AG09309 (cell line): ENCODE data around the gene SYT7.

Experiments used
- DNase-seq: peaks from one replicate; pipeline ENCODE4 v3.0.0-alpha.2; 2010; ENCODE audit warnings: low read depth
- H3K4me3 ChIP-seq: 2 replicates; pipeline ENCODE4 v1.5.1; 2011; ENCODE audit warnings: mild to moderate bottlenecking, low read depth, low read length, moderate library complexity; ENCODE audit not compliant: control insufficient read depth
- TF ChIP-seq, protein P1 (sequence below): IDR thresholded peaks from 2 replicates; pipeline ENCODE4 v1.5.1; 2011; ENCODE audit warnings: mild to moderate bottlenecking, low read depth, low read length, inconsistent platforms; ENCODE audit not compliant: insufficient read depth, control insufficient read depth; ENCODE audit errors: missing control alignments

Gene SYT7

DNA sequence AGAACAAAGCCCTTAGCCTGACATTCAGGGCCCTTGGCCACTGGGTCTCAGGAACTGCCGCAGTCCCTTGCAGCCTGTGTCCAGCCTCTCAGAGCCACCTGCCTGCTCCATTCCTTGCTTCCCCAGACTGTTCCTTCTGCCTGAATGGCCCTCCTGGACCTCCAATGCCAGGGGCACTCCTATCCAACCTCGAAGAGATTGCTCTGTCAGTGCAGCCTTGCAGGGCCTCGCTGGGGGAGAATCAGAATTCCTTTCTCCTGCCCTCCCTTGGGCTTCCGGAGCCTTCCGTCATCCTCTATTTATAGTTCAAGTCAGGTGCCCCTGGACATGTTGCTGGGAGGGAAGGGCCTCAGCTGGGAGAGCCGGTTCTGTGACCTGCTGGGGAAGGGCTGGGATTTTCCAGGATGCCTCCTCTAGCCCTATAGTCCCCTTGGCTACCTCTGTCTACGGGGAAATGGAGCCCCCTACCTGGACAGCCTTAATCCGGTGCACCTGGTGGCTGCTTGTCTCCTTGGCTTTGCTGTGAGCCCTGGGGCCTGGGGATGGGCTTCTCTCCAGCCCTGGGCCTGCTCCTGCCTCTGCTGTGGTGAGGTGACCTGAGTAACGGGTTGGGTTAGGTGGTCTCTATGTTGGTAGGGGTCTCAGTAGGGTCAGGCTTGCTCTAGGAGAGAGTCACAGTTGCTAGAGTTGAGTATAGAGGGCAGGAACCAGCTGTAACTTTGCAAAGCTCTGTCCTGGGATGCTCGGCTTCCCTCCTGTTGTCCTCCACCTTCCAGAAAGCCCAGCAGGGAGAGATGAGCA lies 45.9 kb upstream of the SYT7 start:
- no peak overlapping the region for H3K4me3 ChIP-seq
- TF ChIP-seq, protein P1, sequence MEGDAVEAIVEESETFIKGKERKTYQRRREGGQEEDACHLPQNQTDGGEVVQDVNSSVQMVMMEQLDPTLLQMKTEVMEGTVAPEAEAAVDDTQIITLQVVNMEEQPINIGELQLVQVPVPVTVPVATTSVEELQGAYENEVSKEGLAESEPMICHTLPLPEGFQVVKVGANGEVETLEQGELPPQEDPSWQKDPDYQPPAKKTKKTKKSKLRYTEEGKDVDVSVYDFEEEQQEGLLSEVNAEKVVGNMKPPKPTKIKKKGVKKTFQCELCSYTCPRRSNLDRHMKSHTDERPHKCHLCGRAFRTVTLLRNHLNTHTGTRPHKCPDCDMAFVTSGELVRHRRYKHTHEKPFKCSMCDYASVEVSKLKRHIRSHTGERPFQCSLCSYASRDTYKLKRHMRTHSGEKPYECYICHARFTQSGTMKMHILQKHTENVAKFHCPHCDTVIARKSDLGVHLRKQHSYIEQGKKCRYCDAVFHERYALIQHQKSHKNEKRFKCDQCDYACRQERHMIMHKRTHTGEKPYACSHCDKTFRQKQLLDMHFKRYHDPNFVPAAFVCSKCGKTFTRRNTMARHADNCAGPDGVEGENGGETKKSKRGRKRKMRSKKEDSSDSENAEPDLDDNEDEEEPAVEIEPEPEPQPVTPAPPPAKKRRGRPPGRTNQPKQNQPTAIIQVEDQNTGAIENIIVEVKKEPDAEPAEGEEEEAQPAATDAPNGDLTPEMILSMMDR = no peak
- no peak for DNase-seq

DNA sequence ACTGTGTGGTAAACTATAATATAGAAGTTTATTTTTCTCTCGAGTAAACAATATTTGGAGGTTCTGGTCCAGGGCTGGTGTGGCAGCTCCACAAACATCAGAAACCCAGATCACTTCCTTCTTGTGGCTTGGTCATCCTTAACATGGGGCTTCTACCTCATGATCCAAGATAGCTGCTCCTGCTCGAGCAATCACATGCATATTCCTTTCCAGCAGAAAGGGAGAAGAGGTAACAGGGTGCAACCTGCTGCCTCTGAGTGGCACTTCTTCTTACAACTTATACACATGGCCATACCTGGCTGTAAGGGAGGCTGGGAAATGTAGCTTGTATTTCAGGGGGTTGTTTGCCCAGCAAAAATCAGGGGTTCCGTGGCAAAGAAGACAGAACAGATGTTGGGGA lies 44.6 kb upstream of the SYT7 start:
- no peak overlapping the region for H3K4me3 ChIP-seq
- TF ChIP-seq, protein P1 = no peak
- no peak for DNase-seq

DNA sequence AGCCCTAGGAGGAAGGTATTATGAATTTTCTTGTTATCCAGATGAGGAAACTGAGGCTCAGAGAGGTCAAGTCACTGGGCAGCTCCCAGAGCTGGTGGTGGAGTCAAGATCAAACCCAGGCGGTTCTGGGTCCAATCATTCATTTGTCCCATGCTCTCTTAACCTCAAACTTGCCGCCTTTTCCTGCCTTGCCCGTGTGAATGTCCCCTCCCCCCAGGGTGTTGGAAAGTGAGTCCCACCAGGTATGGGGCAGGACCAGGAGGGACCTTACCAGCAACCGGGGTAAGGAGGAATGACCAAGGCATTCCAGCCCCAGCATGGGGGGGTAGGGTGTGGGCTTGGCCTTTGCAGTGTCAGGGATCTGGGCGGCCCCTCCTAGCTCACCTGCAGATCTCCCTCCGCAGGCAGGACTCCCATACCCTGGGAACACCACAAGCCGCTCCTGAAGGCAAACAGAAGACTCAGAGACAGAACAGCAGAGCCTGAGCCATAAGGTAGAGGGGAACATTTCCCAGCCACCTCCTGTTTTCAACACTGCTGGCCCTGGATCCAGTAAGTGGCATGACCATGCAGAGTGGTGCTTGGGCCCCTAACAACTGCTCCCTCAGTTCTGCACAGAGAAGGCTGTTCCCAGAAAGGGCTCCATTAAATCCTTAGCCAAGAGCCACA lies 41.2 kb upstream of the SYT7 start:
- TF ChIP-seq, protein P1 = no peak
- DNase-seq = no peak
- H3K4me3 ChIP-seq = no peak overlapping the region

DNA sequence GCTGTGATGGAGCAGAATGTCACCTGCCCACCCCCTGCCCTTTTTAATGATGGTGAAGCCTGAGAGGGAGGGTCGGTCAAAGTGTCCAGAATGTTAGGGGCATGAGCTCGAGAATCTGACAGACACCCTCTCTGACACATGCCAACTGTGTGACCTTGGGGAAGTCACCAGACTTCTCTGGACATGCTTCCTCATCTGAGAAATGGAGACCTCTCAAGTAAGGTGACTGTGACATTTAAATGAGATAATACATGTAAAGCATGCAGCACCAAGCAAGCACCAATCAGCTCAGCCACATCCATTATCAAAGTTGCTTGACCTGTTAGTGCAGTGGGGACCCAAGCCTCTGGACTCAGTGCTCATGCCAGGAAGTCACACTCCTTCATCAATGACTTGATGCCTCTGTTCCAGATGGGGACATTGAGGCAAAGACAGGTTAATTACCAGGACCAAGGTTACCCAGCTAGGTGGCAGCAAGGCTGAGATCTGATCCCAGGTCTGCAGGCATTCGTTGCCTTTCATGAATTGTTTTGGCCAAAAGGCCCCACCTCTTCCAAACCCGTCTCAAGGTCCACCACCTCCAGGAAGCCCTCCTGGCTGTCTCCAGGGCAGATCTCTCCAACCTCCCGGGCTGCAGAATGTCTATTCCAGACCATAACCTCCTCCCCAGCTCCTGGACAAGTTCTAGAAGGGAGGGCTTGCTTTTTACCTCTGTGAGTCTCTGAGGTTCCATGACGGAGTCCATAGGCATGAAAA lies 38.8 kb upstream of the SYT7 start:
- TF ChIP-seq, protein P1 = no peak
- H3K4me3 ChIP-seq = no peak overlapping the region
- DNase-seq = no peak

DNA sequence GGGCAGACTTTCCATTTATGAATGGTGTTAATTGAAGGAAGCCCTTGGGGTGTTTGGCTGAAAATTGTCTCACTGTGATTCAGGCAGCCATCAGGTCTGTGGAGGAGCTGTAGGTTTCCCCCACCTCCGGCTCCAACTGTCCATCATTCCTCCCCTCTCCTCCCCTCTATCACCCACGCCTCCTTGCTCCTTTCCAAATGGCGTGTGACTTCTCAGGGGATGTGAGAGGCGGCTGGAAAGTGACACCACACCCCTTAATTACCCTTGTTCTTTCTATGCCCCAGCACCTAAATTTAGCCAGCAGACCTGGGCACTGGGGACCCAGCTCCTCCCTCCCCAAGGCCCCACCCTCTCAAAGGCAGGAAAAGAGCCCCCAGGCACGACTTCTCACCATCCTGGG lies 38.1 kb upstream of the SYT7 start:
- no peak overlapping the region for H3K4me3 ChIP-seq
- no peak for DNase-seq
- TF ChIP-seq, protein P1 = no peak

DNA sequence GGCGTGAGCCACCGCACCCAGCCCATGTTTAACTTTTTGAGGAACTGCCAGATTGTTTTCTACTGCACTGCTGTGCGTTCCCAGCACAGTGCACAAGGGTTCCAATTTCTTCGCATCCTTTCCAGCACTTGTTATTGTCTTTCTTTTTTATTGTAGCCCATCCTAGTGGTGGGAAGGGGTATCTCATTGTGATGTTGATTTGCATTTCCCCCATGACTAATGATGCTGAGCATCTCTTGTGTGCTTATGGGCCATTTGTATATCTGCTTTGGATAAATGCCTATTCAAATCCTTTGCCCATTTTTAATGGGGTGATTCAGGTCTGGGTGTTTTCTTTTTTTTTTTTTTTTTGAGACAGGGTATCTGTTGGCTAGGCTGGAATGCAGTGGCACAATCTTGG lies 36.6 kb upstream of the SYT7 start:
- no peak overlapping the region for H3K4me3 ChIP-seq
- TF ChIP-seq, protein P1 = no peak

More for the DNA sequence above, 36.6 kb upstream of the SYT7 start:
- DNase-seq = no peak
